HepG2 (cell line): ENCODE measurements around the gene DUS1L. TPM values are rescaled to one million over a fixed set of nuclear protein-coding genes. Genes with fewer than 3 reads are reported as not detected.
A peak's percentile ranks its signal among the peaks of the same experiment; 100 is the strongest.

ENCODE experiments used
- CEBPG ChIP-seq: IDR thresholded peaks from 2 replicates; pipeline ENCODE4 v1.6.1; 2016
- DBP ChIP-seq: sonication (generic); formaldehyde crosslinking; IDR thresholded peaks from 2 replicates; pipeline ENCODE4 v1.4.0; 2020; ENCODE audit warnings: missing genetic modification reagents; ENCODE audit errors: not compliant biosample characterization
- EHMT2 ChIP-seq: fragments of 200-600 bp; sonication (generic); IDR thresholded peaks from 2 replicates; pipeline ENCODE4 v1.7.0; 2017; ENCODE audit warnings: antibody characterized with exemption, low read depth, low read length, borderline replicate concordance
- FOXO1 ChIP-seq: sonication (generic); formaldehyde crosslinking; IDR thresholded peaks from 2 replicates; pipeline ENCODE4 v1.4.0; 2020; ENCODE audit warnings: missing genetic modification reagents
- HMGXB3 ChIP-seq: sonication (generic); formaldehyde crosslinking; IDR thresholded peaks from 2 replicates; pipeline ENCODE4 v1.4.0; 2020; ENCODE audit warnings: missing genetic modification reagents, borderline replicate concordance
- HNRNPLL ChIP-seq: fragments of 200-400 bp; formaldehyde crosslinking; IDR thresholded peaks from 2 replicates; pipeline ENCODE4 v1.6.1; 2017; ENCODE audit warnings: mild to moderate bottlenecking, low read depth, low read length; ENCODE audit not compliant: poor library complexity, severe bottlenecking
- JUNB ChIP-seq: sonication (generic); formaldehyde crosslinking; IDR thresholded peaks from 2 replicates; pipeline ENCODE4 v1.8.0; 2022; ENCODE audit warnings: missing genetic modification reagents, mild to moderate bottlenecking, borderline replicate concordance
- MAFK ChIP-seq, 2 experiments: IDR thresholded peaks in 1 of 2; conservative IDR thresholded peaks in 1 of 2; 2 replicates each; pipeline ENCODE4 v1.6.1; 2011; ENCODE audit warnings: improper control_type of control experiment in 2 of 2, low read length in 2 of 2
- MIER2 ChIP-seq: IDR thresholded peaks from 2 replicates; pipeline ENCODE4 v1.6.1; 2016; ENCODE audit warnings: missing biosample characterization, missing genetic modification reagents
- MXD1 ChIP-seq: sonication (generic); formaldehyde crosslinking; IDR thresholded peaks from 2 replicates; pipeline ENCODE4 v1.4.0; 2020; ENCODE audit warnings: mild to moderate bottlenecking, missing genetic modification reagents
- MXD4 ChIP-seq: IDR thresholded peaks from 2 replicates; pipeline ENCODE4 v1.6.1; 2016; ENCODE audit warnings: mild to moderate bottlenecking, missing biosample characterization, missing genetic modification reagents
- NR1H2 ChIP-seq: sonication (generic); formaldehyde crosslinking; IDR thresholded peaks from 2 replicates; pipeline ENCODE4 v1.8.1; 2022; ENCODE audit warnings: low read depth, missing genetic modification reagents, borderline replicate concordance
- PCBP1 ChIP-seq: fragments of 200-400 bp; formaldehyde crosslinking; IDR thresholded peaks from 2 replicates; pipeline ENCODE4 v1.6.1; 2017; ENCODE audit warnings: mild to moderate bottlenecking, low read depth, low read length, borderline replicate concordance
- PHF8 ChIP-seq: sonication (generic); formaldehyde crosslinking; IDR thresholded peaks from 2 replicates; pipeline ENCODE4 v1.5.0; 2020; ENCODE audit warnings: missing genetic modification reagents
- RXRB ChIP-seq: IDR thresholded peaks from 2 replicates; pipeline ENCODE4 v1.6.1; 2016; ENCODE audit warnings: borderline replicate concordance, missing genetic modification reagents, missing compliant biosample characterization
- SAP130 ChIP-seq: IDR thresholded peaks from 2 replicates; pipeline ENCODE4 v1.6.1; 2016; ENCODE audit warnings: low read depth
- SNRNP70 ChIP-seq: fragments of 200-400 bp; formaldehyde crosslinking; IDR thresholded peaks from 2 replicates; pipeline ENCODE4 v1.6.1; 2017; ENCODE audit warnings: mild to moderate bottlenecking, low read depth, low read length, moderate library complexity
- THAP11 ChIP-seq: IDR thresholded peaks from 2 replicates; pipeline ENCODE4 v1.6.1; 2016; ENCODE audit warnings: missing biosample characterization, missing genetic modification reagents
- ZMYM3 ChIP-seq: sonication (generic); formaldehyde crosslinking; IDR thresholded peaks from 2 replicates; pipeline ENCODE4 v1.5.1; 2020; ENCODE audit warnings: mild to moderate bottlenecking, missing genetic modification reagents
- ZNF17 ChIP-seq: sonication (generic); formaldehyde crosslinking; IDR thresholded peaks from 2 replicates; pipeline ENCODE4 v1.5.0; 2020; ENCODE audit warnings: mild to moderate bottlenecking, missing genetic modification reagents
- ZNF484 ChIP-seq: sonication (generic); formaldehyde crosslinking; IDR thresholded peaks from 2 replicates; pipeline ENCODE4 v1.5.1; 2020; ENCODE audit warnings: mild to moderate bottlenecking, low read depth, missing genetic modification reagents, borderline replicate concordance
- ZNF598 ChIP-seq: sonication (generic); formaldehyde crosslinking; IDR thresholded peaks from 2 replicates; pipeline ENCODE4 v1.5.1; 2020; ENCODE audit warnings: mild to moderate bottlenecking, missing genetic modification reagents, borderline replicate concordance
- ZNF761 ChIP-seq: sonication (generic); formaldehyde crosslinking; conservative IDR thresholded peaks from 2 replicates; pipeline ENCODE4 v1.4.0; 2020; ENCODE audit warnings: mild to moderate bottlenecking, missing genetic modification reagents
- ZNF816 ChIP-seq: sonication (generic); formaldehyde crosslinking; IDR thresholded peaks from 2 replicates; pipeline ENCODE4 v1.8.0; 2022; ENCODE audit warnings: missing genetic modification reagents, mild to moderate bottlenecking, borderline replicate concordance
- ZNF841 ChIP-seq: sonication (generic); formaldehyde crosslinking; IDR thresholded peaks from 2 replicates; pipeline ENCODE4 v1.8.1; 2023; ENCODE audit warnings: missing genetic modification reagents, borderline replicate concordance
- ZSCAN29 ChIP-seq: sonication (generic); formaldehyde crosslinking; conservative IDR thresholded peaks from 2 replicates; pipeline ENCODE4 v1.4.0; 2020; ENCODE audit warnings: mild to moderate bottlenecking, missing genetic modification reagents
- polyA plus RNA-seq, 8 experiments: library from polyadenylated mRNA; depleted of rRNA in 3 of 8; stranded (reverse) in 7 of 8; unstranded in 1 of 8; fragments of >200 nt; fragmentation: Illumina TruSeq in 4 of 8; extraction: Trizol in 4 of 8; gene quantifications; 2 replicates each; pipeline versions ENCODE4 v1.2.1 to v1.2.3, GENCODE V29; 2011 to 2016; ENCODE audit warnings: low read depth in 4 of 8, missing spikeins in 1 of 8, mixed read lengths in 1 of 8; ENCODE audit not compliant: insufficient read depth in 1 of 8
- total RNA-seq, 5 experiments: library from RNA; depleted of rRNA; stranded (reverse); fragments of >200 nt; fragmentation: Illumina TruSeq; extraction: Trizol; gene quantifications; 2 replicates each; pipeline ENCODE4 v1.2.3, GENCODE V29; 2016; ENCODE audit warnings: low read depth in 1 of 5

DUS1L gene
- total and polyA plus RNA-seq, 2 of the 13 experiments (the other 11 are each of a cell fraction or from before 2014, with no cell fraction given), result 81.0 to 109 TPM

- TF ChIP-seq MXD1 (CRISPR knock-in tag) (no peak), EHMT2 (no peak), ZMYM3 (no peak), ZSCAN29 (no peak), THAP11 (CRISPR knock-in tag) (peak; percentile 96), PHF8 (CRISPR knock-in tag) (no peak), JUNB (CRISPR knock-in tag) (no peak), ZNF484 (CRISPR knock-in tag) (no peak), DBP (CRISPR knock-in tag) (no peak), ZNF761 (CRISPR knock-in tag) (no peak), MAFK (conservative IDR thresholded peaks at IDR 0.05 in 1 of 2, IDR thresholded peaks at IDR 0.05 in 1 of 2; ENCODE audit: low read length in 2 of 2) (no peak), PCBP1 (0 out of 2 replicates have a peak, but pooled peaks have one; percentile 89), MIER2 (no peak), NR1H2 (CRISPR knock-in tag) (no peak), CEBPG (CRISPR knock-in tag) (0 out of 2 replicates have a peak, but pooled peaks have one; percentile 5), SAP130 (CRISPR knock-in tag) (peak; percentile 21), SNRNP70 (no peak), ZNF816 (CRISPR knock-in tag) (no peak; the same call in 1 of the 2 replicates), MXD4 (CRISPR knock-in tag) (no peak), HMGXB3 (CRISPR knock-in tag) (0 out of 2 replicates have a peak, but pooled peaks have one; percentile 73), HNRNPLL (peak; percentile 77), ZNF17 (CRISPR knock-in tag) (no peak), RXRB (no peak), ZNF598 (CRISPR knock-in tag) (0 out of 2 replicates have a peak, but pooled peaks have one; percentile 39), FOXO1 (CRISPR knock-in tag) (no peak), ZNF841 (CRISPR knock-in tag) (no peak)
Observed at GRCh38 chr17:82022981-82023446, 42.6 kb downstream of the DUS1L start, which contains the start of gene LRRC45 (continued).
